HUES6 (cell line): ENCODE measurements around the gene GAL3ST2.
"Not testable (repeated sequence)": the region's sequence is repeated elsewhere in the genome, so short reads cannot be mapped to it uniquely, and the experiment has no call there.

Experiments used
- H3K27ac ChIP-seq: 2 replicates; pipeline ENCODE4 v1.7.0; 2013; ENCODE audit warnings: low read depth, mild to moderate bottlenecking, low read length, inconsistent platforms
- H3K27me3 ChIP-seq: 2 replicates; pipeline ENCODE4 v1.6.1; 2013; ENCODE audit warnings: low read length; ENCODE audit not compliant: control insufficient read depth, insufficient read depth
- H3K36me3 ChIP-seq: 2 replicates; pipeline ENCODE4 v1.6.1; 2013; ENCODE audit warnings: low read length; ENCODE audit not compliant: control insufficient read depth, insufficient read depth
- H3K4me1 ChIP-seq: 2 replicates; pipeline ENCODE4 v1.6.1; 2013; ENCODE audit warnings: low read length; ENCODE audit not compliant: control insufficient read depth, insufficient read depth
- H3K4me3 ChIP-seq: 2 replicates; pipeline ENCODE4 v1.5.1; 2013; ENCODE audit warnings: low read depth, low read length
- H3K9ac ChIP-seq: one replicate; pipeline ENCODE4 v1.6.1; 2013; ENCODE audit warnings: mild to moderate bottlenecking, low read length
- H3K9me3 ChIP-seq: 2 replicates; pipeline ENCODE4 v1.6.1; 2013; ENCODE audit warnings: low read depth, low read length; ENCODE audit not compliant: control insufficient read depth, insufficient read depth

GAL3ST2 gene

DNA sequence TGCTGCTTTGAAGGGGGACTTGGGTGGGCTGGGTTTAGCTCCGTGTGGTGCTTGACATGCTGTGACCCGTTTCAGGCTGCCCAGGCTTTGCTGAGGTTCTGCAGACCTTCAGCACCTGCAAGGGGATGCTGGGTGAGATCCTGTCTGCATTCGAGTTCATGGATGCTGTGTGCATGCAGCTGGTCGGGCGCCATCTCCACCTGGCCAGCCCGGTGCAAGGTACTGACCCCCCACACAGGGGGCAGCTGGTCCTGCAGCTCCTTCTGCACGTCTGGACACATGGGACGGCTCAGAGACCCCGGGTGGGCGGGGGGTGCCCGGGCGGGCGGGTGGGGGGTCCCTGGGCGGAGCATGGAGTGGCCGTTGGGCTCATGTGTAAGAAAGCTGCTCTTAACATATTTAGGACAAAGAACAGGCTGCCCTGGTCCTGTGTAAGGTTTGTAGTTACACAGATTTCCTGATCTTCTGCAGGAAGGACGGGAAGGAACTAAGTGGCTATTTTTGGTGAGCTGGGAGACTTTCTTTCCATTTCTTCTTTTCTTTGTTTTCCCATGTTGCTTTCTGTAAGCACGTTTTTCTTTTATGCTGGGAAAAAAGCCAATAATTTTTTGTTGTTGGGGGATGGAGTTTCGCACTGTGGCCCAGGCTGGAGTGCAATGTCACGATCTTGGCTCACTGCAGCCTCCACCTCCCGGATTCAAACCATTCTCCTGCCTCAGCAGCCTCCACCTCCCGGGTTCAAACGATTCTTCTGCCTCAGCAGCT, 26.4 kb upstream of the GAL3ST2 start:
- Histone ChIP-seq H3K9me3 (no peaks in the 10 kb centered on the region), H3K36me3 (peaks cover 28% of the 10 kb centered on the region), H3K27ac (no peak overlapping the region), H3K4me3 (no peak overlapping the region), H3K9ac (no peak overlapping the region), H3K27me3 (no peaks in the 10 kb centered on the region), H3K4me1 (no peaks in the 10 kb centered on the region)

DNA sequence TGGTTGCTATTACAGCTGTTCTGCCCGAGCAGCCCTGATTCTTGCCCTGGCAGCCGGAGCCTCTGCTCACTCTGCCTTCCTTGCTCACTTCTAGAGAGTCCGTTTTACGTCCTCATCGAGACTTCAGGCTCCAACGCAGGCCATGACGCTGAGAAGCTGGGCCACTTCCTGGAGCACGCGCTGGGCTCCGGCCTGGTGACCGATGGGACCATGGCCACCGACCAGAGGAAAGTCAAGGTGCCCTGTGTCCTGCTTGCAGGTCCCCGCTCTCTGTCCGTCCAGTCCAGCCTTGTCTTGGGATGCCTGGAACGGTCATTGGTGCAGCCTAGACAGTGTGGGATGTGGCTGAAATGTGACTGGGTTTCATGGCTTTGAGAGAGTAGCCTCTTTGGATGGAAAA, 25.5 kb upstream of the GAL3ST2 start:
- Histone ChIP-seq H3K27me3 (no peaks in the 10 kb centered on the region), H3K9ac (no peak overlapping the region), H3K27ac (no peak overlapping the region), H3K36me3 (peaks cover 28% of the 10 kb centered on the region), H3K4me3 (no peak overlapping the region), H3K9me3 (no peaks in the 10 kb centered on the region), H3K4me1 (no peaks in the 10 kb centered on the region)

DNA sequence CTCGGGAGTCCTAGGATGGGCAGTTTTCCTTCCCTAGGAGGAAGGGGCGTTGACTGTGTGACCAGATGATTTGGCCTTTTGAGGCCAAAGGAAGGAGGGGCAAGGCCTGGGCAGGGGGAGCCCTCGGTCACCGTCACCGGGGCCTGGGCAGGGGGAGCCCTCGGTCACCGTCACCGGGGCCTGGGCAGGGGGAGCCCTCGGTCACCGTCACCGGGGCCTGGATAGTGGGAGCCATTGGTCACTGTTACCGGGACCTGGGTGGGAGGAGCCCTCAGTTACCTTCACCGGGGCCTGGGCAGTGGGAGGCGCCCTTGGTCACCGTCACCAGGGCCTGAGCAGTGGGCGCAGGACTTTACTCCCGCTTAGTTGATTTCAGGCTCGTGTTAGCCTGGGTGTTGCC, 24.8 kb upstream of the GAL3ST2 start:
- H3K27me3 ChIP-seq: no peaks in the 10 kb centered on the region
- no peaks in the 10 kb centered on the region for H3K4me1 ChIP-seq
- peaks cover 28% of the 10 kb centered on the region for H3K36me3 ChIP-seq
- no peak overlapping the region for H3K9ac ChIP-seq
- H3K9me3 ChIP-seq: no peaks in the 10 kb centered on the region
- no peak overlapping the region for H3K4me3 ChIP-seq
- H3K27ac ChIP-seq: no peak overlapping the region

DNA sequence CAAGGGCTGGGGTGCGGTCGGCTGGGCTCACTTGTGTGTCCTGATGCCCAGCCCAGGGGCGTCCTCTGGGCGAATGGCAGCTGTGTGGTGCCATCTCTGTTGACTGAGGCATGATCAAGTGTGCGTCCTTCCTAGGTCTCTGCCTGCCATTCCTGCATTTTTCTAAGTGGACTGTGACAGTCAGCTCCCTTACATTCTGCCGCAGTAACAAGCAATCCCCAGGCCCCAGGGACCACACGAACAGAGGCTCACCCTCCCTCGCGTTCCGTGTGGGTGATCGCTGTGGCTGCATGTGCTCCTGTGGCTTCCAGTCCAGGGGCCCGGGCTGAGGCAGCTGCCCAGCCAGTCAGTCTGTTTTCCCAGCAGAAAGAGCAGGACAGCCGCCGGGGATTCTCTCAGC, 24.4 kb upstream of the GAL3ST2 start:
- H3K27me3 ChIP-seq: no peaks in the 10 kb centered on the region
- H3K4me1 ChIP-seq: no peaks in the 10 kb centered on the region
- H3K9me3 ChIP-seq: no peaks in the 10 kb centered on the region
- no peak overlapping the region for H3K9ac ChIP-seq
- H3K36me3 ChIP-seq: peaks cover 28% of the 10 kb centered on the region
- no peak overlapping the region for H3K4me3 ChIP-seq
- no peak overlapping the region for H3K27ac ChIP-seq

DNA sequence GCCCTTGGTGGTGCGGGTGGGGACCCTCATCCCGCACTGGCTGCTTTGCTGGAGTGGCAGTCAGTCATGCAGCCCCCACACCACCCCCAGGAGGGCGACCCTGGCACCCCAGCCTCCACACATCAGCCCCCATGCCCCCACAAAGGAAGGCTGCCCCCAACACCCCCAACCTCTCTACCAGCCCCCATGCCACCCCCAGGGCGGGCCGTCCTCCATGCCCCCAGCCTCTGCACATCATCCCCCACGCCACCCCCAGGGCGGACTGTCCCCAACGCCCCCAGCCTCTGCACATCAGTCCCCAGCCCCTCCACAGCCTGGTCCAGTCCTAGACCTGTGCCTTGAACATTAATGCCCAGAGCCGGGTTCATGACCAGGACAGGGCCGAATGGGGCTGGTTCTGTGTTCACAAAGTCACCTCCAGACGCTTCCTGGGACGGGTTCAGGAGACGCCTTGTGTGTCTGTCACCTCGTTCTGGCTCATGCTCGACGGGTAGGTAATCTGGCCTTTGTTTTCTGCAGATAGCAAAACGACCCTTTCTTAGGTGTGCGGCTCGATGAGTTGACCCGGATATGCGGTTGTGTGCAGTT, 23.8 kb upstream of the GAL3ST2 start:
- Histone ChIP-seq H3K9ac (no peak overlapping the region), H3K9me3 (no peaks in the 10 kb centered on the region), H3K27ac (no peak overlapping the region), H3K4me1 (no peaks in the 10 kb centered on the region), H3K36me3 (peaks cover 25% of the 10 kb centered on the region), H3K27me3 (no peaks in the 10 kb centered on the region), H3K4me3 (no peak overlapping the region)

DNA sequence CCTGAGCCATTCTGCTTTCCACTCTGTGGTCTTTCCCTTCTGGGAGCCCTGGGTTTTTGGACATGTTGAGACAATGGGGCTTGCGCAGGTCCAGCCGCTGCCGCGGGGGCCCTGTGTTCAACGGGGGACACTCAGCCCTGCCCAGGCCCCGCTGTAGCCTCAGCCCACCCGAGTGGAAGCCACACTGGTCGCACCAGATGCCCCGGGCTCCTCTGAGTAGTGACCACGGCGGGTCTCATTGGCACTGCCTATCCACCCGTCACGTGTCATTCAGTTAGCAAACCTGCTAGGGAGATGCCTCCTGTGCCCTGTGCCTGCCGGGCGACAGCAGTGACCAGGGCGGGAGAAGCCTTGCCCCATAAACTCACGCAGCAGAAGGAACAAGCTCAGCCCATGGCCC, 23.1 kb upstream of the GAL3ST2 start:
- no peak overlapping the region for H3K4me3 ChIP-seq
- H3K27me3 ChIP-seq: no peaks in the 10 kb centered on the region
- no peak overlapping the region for H3K9ac ChIP-seq
- H3K36me3 ChIP-seq: peaks cover 25% of the 10 kb centered on the region
- peak overlapping the region; percentile 67; the same call in 1 of the 2 replicates for H3K27ac ChIP-seq
- H3K9me3 ChIP-seq: no peaks in the 10 kb centered on the region
- no peaks in the 10 kb centered on the region for H3K4me1 ChIP-seq

DNA sequence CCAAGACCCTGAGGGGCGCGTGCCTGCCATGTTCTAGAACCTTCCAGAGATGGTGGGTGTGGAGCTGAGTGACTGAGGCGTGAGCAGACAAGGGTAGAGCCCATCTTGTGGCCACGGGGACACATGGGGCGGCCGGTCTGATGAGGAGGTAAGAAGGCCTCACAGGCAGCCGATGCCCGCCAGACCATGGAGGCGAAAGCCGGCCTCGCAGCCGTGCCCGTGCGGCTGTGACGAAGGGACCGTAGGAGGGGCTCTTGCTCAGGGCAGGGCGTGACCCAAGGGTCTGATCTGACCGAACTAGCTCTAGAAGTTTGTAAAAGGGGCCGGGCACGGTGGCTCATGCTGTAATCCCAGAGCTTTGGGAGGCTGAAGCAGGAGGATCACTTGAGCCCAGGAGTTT, 22.6 kb upstream of the GAL3ST2 start:
- Histone ChIP-seq H3K36me3 (peaks cover 22% of the 10 kb centered on the region), H3K4me1 (no peaks in the 10 kb centered on the region), H3K9me3 (no peaks in the 10 kb centered on the region), H3K4me3 (no peak overlapping the region), H3K27ac (peak overlapping the region; percentile 67; the same call in 1 of the 2 replicates), H3K9ac (no peak overlapping the region), H3K27me3 (no peaks in the 10 kb centered on the region)

DNA sequence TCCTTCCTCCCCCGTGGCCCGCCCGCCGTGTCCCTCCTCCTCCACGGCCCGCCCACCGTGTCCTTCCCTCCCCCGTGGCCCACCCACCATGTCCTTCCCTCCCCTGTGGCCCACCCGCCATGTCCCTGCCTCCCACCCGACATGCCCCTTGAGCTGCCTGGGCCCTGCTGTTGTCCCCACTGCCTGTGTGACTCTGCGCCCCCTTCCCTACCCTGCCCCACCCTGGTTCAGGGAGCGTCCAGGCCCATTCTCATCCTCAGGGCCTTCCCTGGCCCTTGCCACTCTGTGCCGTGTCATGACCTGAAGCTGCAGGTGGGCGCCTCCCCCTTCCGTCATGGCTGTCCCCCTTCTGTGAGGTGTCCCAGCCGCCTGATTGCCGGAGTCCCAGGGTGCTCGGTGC, 21.5 kb upstream of the GAL3ST2 start:
- peaks cover under 1% of the 10 kb centered on the region; the same call in 1 of the 2 replicates for H3K9me3 ChIP-seq
- H3K4me1 ChIP-seq: no peaks in the 10 kb centered on the region
- H3K27ac ChIP-seq: no peak overlapping the region
- H3K9ac ChIP-seq: no peak overlapping the region
- H3K27me3 ChIP-seq: no peaks in the 10 kb centered on the region
- peaks cover 22% of the 10 kb centered on the region for H3K36me3 ChIP-seq
- no peak overlapping the region for H3K4me3 ChIP-seq

DNA sequence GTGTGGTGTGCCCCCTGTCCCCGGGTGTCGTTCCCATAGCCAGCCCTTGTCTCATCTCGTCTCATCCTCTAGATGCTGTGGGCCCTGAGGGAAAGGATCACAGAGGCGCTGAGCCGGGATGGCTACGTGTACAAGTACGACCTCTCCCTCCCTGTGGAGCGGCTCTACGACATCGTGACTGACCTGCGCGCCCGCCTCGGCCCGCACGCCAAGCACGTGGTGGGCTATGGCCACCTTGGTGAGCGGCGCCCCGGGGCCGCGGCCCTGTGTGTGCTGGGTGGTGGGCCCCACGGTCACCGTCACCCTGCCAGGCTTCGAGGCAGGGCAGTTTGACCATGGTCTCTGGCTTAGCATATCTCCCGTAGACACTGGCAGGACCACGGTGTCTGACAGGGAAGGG, 20.8 kb upstream of the GAL3ST2 start:
- Histone ChIP-seq H3K36me3 (peaks cover 22% of the 10 kb centered on the region), H3K4me1 (no peaks in the 10 kb centered on the region), H3K4me3 (no peak overlapping the region), H3K9ac (no peak overlapping the region), H3K27me3 (no peaks in the 10 kb centered on the region), H3K9me3 (peaks cover 4% of the 10 kb centered on the region), H3K27ac (no peak overlapping the region)

DNA sequence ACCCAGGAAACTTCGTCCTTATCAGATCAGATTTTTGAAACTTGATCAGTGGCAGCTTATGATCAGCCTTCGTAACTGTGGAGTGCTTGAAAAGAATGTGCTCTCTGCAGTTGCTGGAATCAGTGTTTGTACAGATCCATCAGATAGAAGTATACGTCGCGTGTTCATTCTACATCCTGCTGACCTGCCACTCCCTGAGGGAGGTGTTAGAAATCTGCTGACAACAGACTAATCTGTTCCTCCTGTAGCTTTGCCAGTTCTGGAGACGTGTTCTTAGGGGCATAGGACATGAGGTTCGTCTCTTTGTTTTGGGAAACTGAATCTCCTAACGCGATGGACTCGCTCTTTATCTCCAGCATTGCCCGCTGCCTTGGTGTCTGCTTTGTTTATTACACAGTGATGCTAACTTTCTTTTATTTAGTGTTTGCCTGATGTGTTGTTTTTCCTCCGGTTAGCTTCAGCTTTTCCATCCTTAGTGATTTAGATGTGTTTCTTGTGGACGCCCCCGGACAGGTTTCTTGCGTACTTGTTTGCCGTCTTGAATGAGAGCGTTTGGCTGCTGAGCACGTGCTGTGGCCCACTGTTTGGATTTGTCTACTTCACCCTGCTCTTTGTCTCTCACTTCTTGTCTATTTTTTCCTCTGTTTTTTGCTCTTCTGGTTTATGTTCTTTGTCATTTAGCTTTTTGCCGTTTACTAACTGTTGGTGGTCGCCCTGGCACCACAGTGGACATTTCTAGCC, 17.4 kb upstream of the GAL3ST2 start:
- Histone ChIP-seq H3K27me3 (no peaks in the 10 kb centered on the region), H3K36me3 (peaks cover 12% of the 10 kb centered on the region), H3K27ac (no peak overlapping the region), H3K9ac (no peak overlapping the region), H3K4me3 (no peak overlapping the region), H3K9me3 (peaks cover 4% of the 10 kb centered on the region), H3K4me1 (peaks cover 2% of the 10 kb centered on the region; the same call in 1 of the 2 replicates)

DNA sequence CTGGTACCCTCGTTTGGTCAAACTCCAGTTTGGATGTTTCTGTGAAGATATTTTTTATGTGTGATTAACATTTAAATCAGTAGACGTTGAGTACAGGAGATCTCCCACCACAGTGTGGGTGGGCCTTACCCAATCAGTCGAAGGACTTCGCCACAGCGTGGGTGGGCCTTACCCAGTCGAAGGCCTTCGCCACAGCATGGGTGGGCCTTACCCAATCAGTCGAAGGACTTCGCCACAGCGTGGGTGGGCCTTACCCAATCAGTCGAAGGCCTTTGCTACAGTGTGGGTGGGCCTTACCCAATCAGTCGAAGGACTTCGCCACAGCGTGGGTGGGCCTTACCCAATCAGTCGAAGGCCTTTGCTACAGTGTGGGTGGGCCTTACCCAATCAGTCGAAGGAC, 16.7 kb upstream of the GAL3ST2 start:
- not testable (repeated sequence) for H3K4me3 ChIP-seq, H3K27me3 ChIP-seq, H3K4me1 ChIP-seq, H3K9me3 ChIP-seq, H3K9ac ChIP-seq, H3K27ac ChIP-seq
- H3K36me3 ChIP-seq: peaks cover 12% of the 10 kb centered on the region
